H9 (cell line): ENCODE results near the gene URI1. TPM values are rescaled to one million over a fixed set of nuclear protein-coding genes. Genes with fewer than 3 reads are reported as not detected.

Experiments
- DNase-seq: peaks from one replicate; pipeline ENCODE4 v3.0.0-alpha.2; 2017
- H2AFZ ChIP-seq: one replicate; pipeline ENCODE4 v1.6.1; 2013; ENCODE audit warnings: mild to moderate bottlenecking, low read length, control low read depth, moderate library complexity
- H2AK5ac ChIP-seq: 2 replicates; pipeline ENCODE4 v1.6.1; 2013; ENCODE audit warnings: low read length, control low read depth, mixed read lengths; ENCODE audit not compliant: insufficient read length
- H2BK120ac ChIP-seq: one replicate; pipeline ENCODE4 v1.6.1; 2013; ENCODE audit warnings: low read depth, mild to moderate bottlenecking, low read length, control low read depth, inconsistent platforms; ENCODE audit not compliant: poor library complexity, severe bottlenecking
- H2BK12ac ChIP-seq: 2 replicates; pipeline ENCODE4 v1.6.1; 2013; ENCODE audit warnings: low read length, control low read depth, mixed read lengths, low read depth; ENCODE audit not compliant: insufficient read length
- H2BK15ac ChIP-seq: 2 replicates; pipeline ENCODE4 v1.6.1; 2013; ENCODE audit warnings: low read depth, low read length, control low read depth
- H2BK20ac ChIP-seq: one replicate; pipeline ENCODE4 v1.6.1; 2013; ENCODE audit warnings: low read depth, mild to moderate bottlenecking, low read length, control low read depth, inconsistent platforms; ENCODE audit not compliant: poor library complexity, severe bottlenecking
- H2BK5ac ChIP-seq: 2 replicates; pipeline ENCODE4 v1.6.1; 2013; ENCODE audit warnings: low read length, control low read depth, mixed read lengths; ENCODE audit not compliant: insufficient read length
- H3K14ac ChIP-seq: 2 replicates; pipeline ENCODE4 v1.6.1; 2013; ENCODE audit warnings: low read length, control low read depth; ENCODE audit not compliant: insufficient read depth
- H3K18ac ChIP-seq: 2 replicates; pipeline ENCODE4 v1.6.1; 2013; ENCODE audit warnings: low read depth, mild to moderate bottlenecking, mixed read lengths, low read length, control low read depth; ENCODE audit not compliant: insufficient read length
- H3K23ac ChIP-seq: 2 replicates; pipeline ENCODE4 v1.6.1; 2013; ENCODE audit warnings: low read length, control low read depth, mixed read lengths, low read depth; ENCODE audit not compliant: insufficient read length
- H3K23me2 ChIP-seq: 2 replicates; pipeline ENCODE4 v1.6.1; 2013; ENCODE audit warnings: low read depth, mild to moderate bottlenecking, mixed read lengths, low read length, control low read depth; ENCODE audit not compliant: insufficient read length, poor library complexity, severe bottlenecking
- H3K27ac ChIP-seq: 2 replicates; pipeline ENCODE4 v1.5.1; 2013; ENCODE audit warnings: low read length, control low read depth, mixed read lengths, low read depth; ENCODE audit not compliant: insufficient read length
- H3K27me3 ChIP-seq: 2 replicates; pipeline ENCODE4 v1.6.1; 2013; ENCODE audit warnings: low read length, control low read depth, inconsistent platforms; ENCODE audit not compliant: insufficient read depth
- H3K4ac ChIP-seq: 2 replicates; pipeline ENCODE4 v1.6.1; 2013; ENCODE audit warnings: low read depth, mild to moderate bottlenecking, control low read depth, inconsistent platforms, low read length, moderate library complexity
- H3K4me1 ChIP-seq: 2 replicates; pipeline ENCODE4 v1.6.1; 2013; ENCODE audit warnings: low read length, control low read depth, inconsistent platforms; ENCODE audit not compliant: insufficient read depth
- H3K4me2 ChIP-seq: 2 replicates; pipeline ENCODE4 v1.6.1; 2013; ENCODE audit warnings: low read length, control low read depth, mixed read lengths; ENCODE audit not compliant: insufficient read length, insufficient read depth
- H3K56ac ChIP-seq: 2 replicates; pipeline ENCODE4 v1.6.1; 2013; ENCODE audit warnings: low read depth, mild to moderate bottlenecking, mixed read lengths, low read length, control low read depth; ENCODE audit not compliant: insufficient read length
- H3K79me1 ChIP-seq: 2 replicates; pipeline ENCODE4 v1.6.1; 2013; ENCODE audit warnings: low read depth, mild to moderate bottlenecking, moderate library complexity, low read length, control low read depth, inconsistent platforms; ENCODE audit not compliant: insufficient read depth, poor library complexity, severe bottlenecking
- H3K79me2 ChIP-seq: 2 replicates; pipeline ENCODE4 v1.6.1; 2013; ENCODE audit warnings: low read length, control low read depth, inconsistent platforms; ENCODE audit not compliant: insufficient read depth
- H3K9ac ChIP-seq: 2 replicates; pipeline ENCODE4 v1.6.1; 2013; ENCODE audit warnings: low read length, control low read depth, mixed read lengths; ENCODE audit not compliant: insufficient read length; ENCODE audit errors: extremely low read depth
- H3K9me3 ChIP-seq: one replicate; pipeline ENCODE4 v1.6.1; 2013; ENCODE audit warnings: low read depth, low read length, inconsistent platforms; ENCODE audit not compliant: control insufficient read depth
- H3T11ph ChIP-seq: one replicate; pipeline ENCODE4 v1.6.1; 2013; ENCODE audit warnings: mild to moderate bottlenecking, low read length, control low read depth, inconsistent platforms
- H4K20me1 ChIP-seq: one replicate; pipeline ENCODE4 v1.6.1; 2013; ENCODE audit not compliant: control insufficient read depth, insufficient read length, insufficient read depth
- H4K5ac ChIP-seq: 2 replicates; pipeline ENCODE4 v1.6.1; 2013; ENCODE audit warnings: low read depth, mild to moderate bottlenecking, mixed read lengths, low read length, control low read depth; ENCODE audit not compliant: insufficient read length
- H4K8ac ChIP-seq: replicated peaks from 2 replicates; pipeline ENCODE4 v1.6.1; 2013; ENCODE audit warnings: low read length, control low read depth, mixed read lengths, low read depth; ENCODE audit not compliant: insufficient read length
- H4K91ac ChIP-seq: 2 replicates; pipeline ENCODE4 v1.6.1; 2013; ENCODE audit warnings: low read depth, mild to moderate bottlenecking, moderate library complexity, mixed read lengths, low read length, control low read depth; ENCODE audit not compliant: insufficient read length
- H3K27ac Mint-ChIP-seq, 3 experiments: 2 replicates in 2 of 3; 3 replicates in 1 of 3; pipeline ENCODE4 v1.8.0; 2020 to 2021; ENCODE audit warnings: mixed read lengths in 3 of 3, mild to moderate bottlenecking in 1 of 3, moderate library complexity in 1 of 3
- H3K27me3 Mint-ChIP-seq: 2 replicates; pipeline ENCODE4 v1.8.0; 2021; ENCODE audit warnings: low read depth, mild to moderate bottlenecking, moderate library complexity, mixed read lengths
- H3K36me3 Mint-ChIP-seq, 3 experiments: 2 replicates in 2 of 3; 3 replicates in 1 of 3; pipeline ENCODE4 v1.8.0; 2020 to 2021; ENCODE audit warnings: low read depth in 3 of 3, mixed read lengths in 3 of 3; ENCODE audit not compliant: insufficient read depth in 1 of 3
- H3K4me1 Mint-ChIP-seq, 2 experiments: 2 replicates each; pipeline ENCODE4 v1.8.0; 2020; ENCODE audit warnings: mixed read lengths in 2 of 2
- H3K4me3 Mint-ChIP-seq, 2 experiments: 2 replicates in 1 of 2; 3 replicates in 1 of 2; pipeline ENCODE4 v1.8.0; 2020 to 2021; ENCODE audit warnings: mild to moderate bottlenecking in 2 of 2, mixed read lengths in 2 of 2, moderate library complexity in 1 of 2
- H3K9me3 Mint-ChIP-seq, 2 experiments: 2 replicates in 1 of 2; 3 replicates in 1 of 2; pipeline ENCODE4 v1.8.0; 2020; ENCODE audit warnings: mild to moderate bottlenecking in 2 of 2, mixed read lengths in 2 of 2, moderate library complexity in 1 of 2
- CTCF ChIP-seq: fragments of 200-600 bp; sonication (generic); conservative IDR thresholded peaks from 3 replicates; pipeline ENCODE4 v1.8.0; 2021; ENCODE audit warnings: antibody characterized with exemption, mild to moderate bottlenecking
- WGBS: extraction: QIAGEN DNeasy Blood & Tissue Kit; methylation state at CpG from one replicate; pipeline ENCODE4 v1.1.7; 2013; ENCODE audit warnings: missing lambda C conversion rate, low lambda C conversion rate, mixed read lengths; ENCODE audit not compliant: insufficient read length; ENCODE audit errors: extremely low coverage; 5-methylcytosine and 5-hydroxymethylcytosine counted together
- total RNA-seq: library from RNA; stranded (reverse); gene quantifications from 2 replicates; pipeline ENCODE4 v1.2.1, GENCODE V29; 2021

The URI1 gene
- total RNA-seq, 1 experiment from 2014 or later, result 54.3 TPM

GRCh38 chr19:29923653-29924052 is 18.4 kb upstream of the URI1 start:
- H2BK120ac ChIP-seq, result no peak overlapping the region
- no peak overlapping the region for H3K4ac ChIP-seq
- H2AK5ac ChIP-seq, result no peak overlapping the region
- no peak overlapping the region for H3K18ac ChIP-seq
- no peaks in the 10 kb centered on the region for H3K9me3 ChIP-seq
- peaks cover 8% of the 10 kb centered on the region for H3K27me3 Mint-ChIP-seq
- no peaks in the 10 kb centered on the region for H3K27me3 ChIP-seq
- no peak overlapping the region for H3K4me2 ChIP-seq
- H3K4me1 Mint-ChIP-seq, result peaks cover 10 to 23% of the 10 kb centered on the region in 2 experiments
- no peaks in the 10 kb centered on the region for H3K79me1 ChIP-seq
- H3K4me3 Mint-ChIP-seq, result no peak overlapping the region
- H3K4me1 ChIP-seq, result no peaks in the 10 kb centered on the region
- no peak overlapping the region for H3K23ac ChIP-seq
- no peak overlapping the region for H2BK20ac ChIP-seq
- no peak for TF ChIP-seq CTCF
- H3K79me2 ChIP-seq, result no peaks in the 10 kb centered on the region
- H4K20me1 ChIP-seq, result no peaks in the 10 kb centered on the region
- no peak overlapping the region for H2BK5ac ChIP-seq
- WGBS, result no CpG with 5 or more reads among the region's 4 CpGs
- no peak for DNase-seq
- no peak overlapping the region for H3K27ac Mint-ChIP-seq
- H3K9ac ChIP-seq, result no peak overlapping the region
- H4K8ac ChIP-seq, result no peak overlapping the region
- no peak overlapping the region for H2BK12ac ChIP-seq
- no peak overlapping the region for H4K5ac ChIP-seq
- H4K91ac ChIP-seq, result no peak overlapping the region
- no peak overlapping the region for H2AFZ ChIP-seq
- H3K56ac ChIP-seq, result no peak overlapping the region
- no peak overlapping the region for H3K27ac ChIP-seq
- H3K36me3 Mint-ChIP-seq, result no peaks in the 10 kb centered on the region
- H3K23me2 ChIP-seq, result no peaks in the 10 kb centered on the region
- no peaks in the 10 kb centered on the region for H3K9me3 Mint-ChIP-seq
- no peak overlapping the region for H3T11ph ChIP-seq
- no peak overlapping the region for H2BK15ac ChIP-seq
- H3K14ac ChIP-seq, result no peak overlapping the region
